Stimulated activated CD4-positive, alpha-beta T cell treated with anti-CD3 and anti-CD28 coated beads, Interleukin-1b, Interleukin-23, amount 100 ng/mL, for 48 hours (primary cell): ENCODE measurements around the gene KRTAP2-3.
"Not testable (repeated sequence)": the region's sequence is repeated elsewhere in the genome, so short reads cannot be mapped to it uniquely, and the experiment has no call there.

Source experiments
- DNase-seq: peaks from one replicate; pipeline ENCODE4 v3.0.0-alpha.2; 2020

KRTAP2-3 gene

GRCh38 chr17:41060052-41060604 lies at the start of gene KRTAP2-3:
Gene KRTAP2-3 (minus strand): TSS chr17:41060114. CDS start chr17:41060050, 64 bp downstream.
- DNase-seq = no peak

- DNase-seq = not testable (repeated sequence)
Measured at GRCh38 chr17:41108728-41109386, 48.9 kb upstream of the KRTAP2-3 start.

GRCh38 chr17:41107941-41108450 lies 48.1 kb upstream of the KRTAP2-3 start:
- no peak for DNase-seq

- not testable (repeated sequence) for DNase-seq
Measured at GRCh38 chr17:41105347-41105746, 45.4 kb upstream of the KRTAP2-3 start, which contains the start of gene KRTAP4-9. Gene KRTAP4-9 (plus strand): TSS chr17:41105389. CDS start chr17:41105389, 0 bp downstream.

GRCh38 chr17:41104386-41105038 lies 44.6 kb upstream of the KRTAP2-3 start:
- DNase-seq = not testable (repeated sequence)

GRCh38 chr17:41103896-41104295 lies 44.0 kb upstream of the KRTAP2-3 start:
- DNase-seq = no peak

- DNase-seq = no peak
Measured at GRCh38 chr17:41101586-41102259, 41.8 kb upstream of the KRTAP2-3 start, which contains the start of gene KRTAP4-16. Gene KRTAP4-16 (minus strand): TSS chr17:41102209. CDS start chr17:41102209, 0 bp downstream.

- DNase-seq = not testable (repeated sequence)
Measured at GRCh38 chr17:41099682-41100480, 40.0 kb upstream of the KRTAP2-3 start.

GRCh38 chr17:41098481-41098880 lies 38.6 kb upstream of the KRTAP2-3 start:
- DNase-seq = no peak

- no peak for DNase-seq
Measured at GRCh38 chr17:41098042-41098441, 38.1 kb upstream of the KRTAP2-3 start, which contains the start of gene KRTAP4-8. Gene KRTAP4-8 (minus strand): TSS chr17:41098142. CDS start chr17:41098084, 58 bp downstream.

- no peak for DNase-seq
Measured at GRCh38 chr17:41096055-41096454, 36.1 kb upstream of the KRTAP2-3 start.

- DNase-seq = not testable (repeated sequence)
Measured at GRCh38 chr17:41088760-41089352, 28.9 kb upstream of the KRTAP2-3 start.

- DNase-seq = not testable (repeated sequence)
Measured at GRCh38 chr17:41084100-41084856, 24.4 kb upstream of the KRTAP2-3 start, which contains the start of gene KRTAP4-7. Gene KRTAP4-7 (plus strand): TSS chr17:41084150. CDS start chr17:41084207, 57 bp downstream.

- not testable (repeated sequence) for DNase-seq
Measured at GRCh38 chr17:41083427-41083826, 23.5 kb upstream of the KRTAP2-3 start.

GRCh38 chr17:41082626-41083025 lies 22.7 kb upstream of the KRTAP2-3 start:
- no peak for DNase-seq

GRCh38 chr17:41076788-41077187 lies 16.9 kb upstream of the KRTAP2-3 start:
- DNase-seq = no peak

- no peak for DNase-seq
Measured at GRCh38 chr17:41073676-41074075, 13.8 kb upstream of the KRTAP2-3 start.

GRCh38 chr17:41071606-41072360 lies 11.9 kb upstream of the KRTAP2-3 start:
- no peak for DNase-seq

- no peak for DNase-seq
Measured at GRCh38 chr17:41069031-41069430, 9.1 kb upstream of the KRTAP2-3 start.

GRCh38 chr17:41067281-41067680 lies 7.4 kb upstream of the KRTAP2-3 start:
- DNase-seq = no peak
